Activated T-cell treated with anti-CD3 and anti-CD28 coated beads for 48 hours (primary cell): ENCODE measurements around the gene CNTNAP2.
"Not testable (repeated sequence)": the region's sequence is repeated elsewhere in the genome, so short reads cannot be mapped to it uniquely, and the experiment has no call there.

Source experiments
- DNase-seq: peaks from one replicate; pipeline ENCODE4 v3.0.0-alpha.2; 2020; ENCODE audit warnings: low read depth

CNTNAP2 gene

DNA sequence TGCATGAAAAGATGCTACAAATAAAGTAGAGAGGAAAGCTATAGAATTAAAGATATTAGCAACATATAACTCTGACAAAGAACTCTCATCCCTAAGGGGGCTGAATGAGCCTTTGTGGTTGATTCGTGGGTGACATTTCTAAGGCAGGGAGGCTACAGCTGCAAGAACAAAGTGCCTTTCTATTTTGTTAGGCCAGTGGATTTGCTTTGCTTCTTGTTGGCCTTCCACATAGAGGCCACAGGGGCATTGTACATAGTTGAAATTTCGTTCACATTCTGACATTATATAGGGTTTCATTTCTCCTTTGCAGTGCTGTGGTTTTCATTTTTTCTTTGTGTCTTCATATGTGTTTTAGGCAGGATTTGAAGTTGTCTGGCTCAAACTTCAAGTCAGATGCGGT, 1654.7 kb downstream of the CNTNAP2 start:
- DNase-seq, result no peak

DNA sequence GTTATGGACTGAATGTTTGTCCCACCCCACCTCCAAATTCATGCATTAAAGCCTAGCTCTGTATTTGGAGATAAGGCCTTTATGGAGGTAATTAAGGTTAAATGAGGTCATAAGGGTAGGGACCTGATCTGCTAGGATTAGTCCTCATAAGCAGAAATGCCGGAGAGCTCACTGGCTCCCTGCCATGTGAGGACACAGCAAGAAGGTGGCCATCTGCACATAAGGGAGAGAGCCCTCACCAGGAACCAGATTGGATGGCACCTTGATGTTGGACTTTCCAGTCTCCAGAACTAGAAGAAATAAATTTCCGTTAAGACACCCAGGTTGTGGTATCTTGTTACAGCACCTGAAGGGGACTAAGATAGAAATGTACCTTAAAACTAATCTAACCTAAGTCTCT, 1657.9 kb downstream of the CNTNAP2 start:
- DNase-seq, result no peak

DNA sequence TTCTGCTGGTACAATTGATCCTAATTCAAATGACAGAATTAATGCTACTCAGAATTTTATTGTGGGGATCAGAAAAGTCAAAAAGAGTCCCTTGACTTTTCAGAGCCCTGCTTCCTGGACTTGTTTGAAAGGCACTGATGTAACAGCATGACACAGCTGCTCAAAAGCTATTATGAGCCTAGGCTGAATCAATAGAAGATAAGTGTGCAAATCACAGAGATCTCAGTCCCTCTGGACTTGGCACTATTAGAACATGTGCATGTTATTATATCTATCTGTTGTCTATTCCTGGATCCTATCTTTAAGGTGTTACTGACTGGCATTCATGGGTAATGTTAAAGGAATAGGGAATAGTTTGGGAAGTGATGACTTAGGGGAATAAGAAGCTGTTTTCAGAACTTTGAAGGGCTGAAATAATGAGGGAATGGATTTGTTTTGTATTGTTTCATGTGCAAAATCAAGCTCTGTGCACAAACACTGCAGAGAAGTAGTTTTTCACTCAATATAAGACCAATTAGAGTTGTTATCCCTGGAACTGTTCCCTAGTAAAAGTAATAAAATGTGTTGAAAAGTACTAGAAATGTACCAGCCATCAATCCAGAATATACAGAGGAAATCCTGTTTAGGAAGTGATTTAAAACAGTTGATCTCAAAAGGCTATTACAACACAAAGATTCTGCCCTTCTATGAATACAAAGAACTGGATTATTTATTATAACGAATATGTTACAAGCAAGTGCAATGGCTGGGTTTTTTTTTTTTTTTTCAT, 1659.1 kb downstream of the CNTNAP2 start:
- DNase-seq, result no peak

DNA sequence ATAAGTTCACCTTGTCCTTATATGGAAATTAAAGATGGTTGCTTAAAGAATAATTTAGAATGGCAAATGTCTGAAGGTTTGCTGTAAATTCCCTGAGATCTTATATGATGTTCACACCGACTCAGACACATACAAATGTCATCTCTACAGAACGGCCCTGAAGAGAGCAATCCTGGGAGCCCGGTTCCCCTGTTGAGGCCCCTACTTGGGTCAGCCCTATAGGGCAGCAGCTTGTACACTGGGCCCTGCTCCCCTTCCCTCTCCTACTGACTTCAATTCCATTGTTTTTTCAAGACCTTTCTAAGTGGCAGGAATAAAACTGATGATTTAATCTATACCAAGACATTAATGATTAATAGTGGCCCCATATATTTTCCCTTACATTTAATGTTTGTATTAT, 1660.7 kb downstream of the CNTNAP2 start:
- no peak for DNase-seq

DNA sequence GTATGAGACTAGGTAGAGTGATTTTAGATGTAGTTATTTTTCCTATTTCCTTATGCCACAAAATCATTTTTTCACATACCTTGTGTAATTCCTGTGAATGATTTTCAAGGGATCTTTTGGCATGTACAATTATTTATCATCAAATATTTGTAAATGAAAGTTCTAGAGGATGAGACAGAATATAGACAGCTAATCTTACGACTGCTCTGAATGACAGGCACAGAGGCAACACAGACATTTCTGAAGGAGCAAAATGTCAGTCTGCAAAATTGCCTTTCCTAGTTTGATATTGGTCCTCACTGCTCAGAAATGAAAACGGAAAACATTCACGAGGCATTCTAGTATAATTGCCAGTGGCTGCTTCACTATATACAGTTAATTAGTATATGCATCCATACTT, 1663.3 kb downstream of the CNTNAP2 start:
- no peak for DNase-seq

DNA sequence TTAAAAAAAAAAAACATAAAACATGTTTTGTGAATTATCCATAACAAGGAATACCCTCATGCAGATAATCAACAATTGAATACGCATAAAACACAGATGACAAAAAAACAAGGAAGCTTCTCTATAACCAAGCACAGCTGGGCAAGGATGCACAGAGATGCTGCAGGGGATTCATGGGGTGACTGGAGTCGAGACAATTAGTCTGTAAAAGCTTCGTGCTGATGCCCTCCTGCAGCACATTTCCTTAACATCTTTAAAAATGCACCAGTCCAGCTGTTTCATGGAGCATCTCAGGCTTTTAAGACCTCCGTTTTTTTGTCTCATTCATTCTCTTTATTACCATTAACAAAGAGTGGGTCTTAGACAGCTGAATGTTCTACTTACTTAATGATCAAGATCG, 1680.0 kb downstream of the CNTNAP2 start:
- DNase-seq, result no peak

DNA sequence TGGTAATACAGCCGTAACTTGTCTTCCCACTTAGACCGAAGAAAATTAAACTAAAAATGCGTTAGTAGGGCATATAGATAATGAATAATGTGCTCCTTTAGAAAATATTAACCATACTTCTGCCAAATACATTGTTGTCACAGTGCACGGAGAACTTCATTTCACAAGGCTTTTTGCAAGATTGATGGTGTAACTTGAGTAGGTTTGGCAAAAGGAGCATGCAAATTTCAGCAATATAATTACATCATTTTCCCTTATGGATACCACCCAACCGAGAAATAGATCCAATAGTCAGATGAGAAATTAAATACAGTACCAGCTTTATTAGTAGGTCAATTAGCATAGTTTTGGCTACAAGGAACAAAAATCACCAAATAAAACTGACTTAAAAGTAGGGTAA, 1681.4 kb downstream of the CNTNAP2 start:
- DNase-seq, result no peak

DNA sequence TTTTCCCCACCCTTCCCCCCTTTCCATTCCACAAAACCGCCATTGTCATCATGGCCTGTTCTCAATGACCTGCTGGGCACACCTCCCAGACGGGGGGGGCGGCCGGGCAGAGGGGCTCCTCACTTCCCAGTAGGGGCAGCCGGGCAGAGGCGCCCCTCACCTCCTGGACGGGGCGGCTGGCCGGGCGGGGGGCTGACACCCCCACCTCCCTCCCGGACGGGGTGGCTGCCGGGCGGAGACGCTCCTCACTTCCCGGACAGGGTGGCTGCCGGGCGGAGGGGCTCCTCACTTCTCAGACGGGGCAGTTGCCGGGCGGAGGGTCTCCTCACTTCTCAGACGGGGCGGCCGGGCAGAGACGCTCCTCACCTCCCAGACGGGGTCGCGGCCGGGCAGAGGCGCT, 1685.2 kb downstream of the CNTNAP2 start:
- DNase-seq, result not testable (repeated sequence)

DNA sequence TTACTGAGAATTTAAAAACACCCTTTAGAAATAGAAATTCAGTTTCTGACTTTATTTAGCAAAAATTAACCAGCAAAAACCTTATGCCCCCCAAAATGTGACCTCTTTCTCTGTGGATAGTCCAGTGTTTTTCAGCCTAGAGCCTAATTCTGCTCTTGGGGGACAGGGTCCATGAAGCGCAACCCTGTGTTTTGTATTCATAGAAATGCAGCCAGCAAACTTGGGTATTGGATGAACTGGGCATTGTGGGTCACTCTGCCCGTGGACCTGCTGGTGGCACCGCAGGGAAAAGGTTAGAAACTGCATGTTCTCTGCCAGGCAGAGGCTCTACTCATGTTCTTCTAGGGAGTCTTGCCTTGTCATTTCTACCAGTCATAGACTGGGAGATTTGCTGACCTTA, 1686.5 kb downstream of the CNTNAP2 start:
- no peak for DNase-seq

DNA sequence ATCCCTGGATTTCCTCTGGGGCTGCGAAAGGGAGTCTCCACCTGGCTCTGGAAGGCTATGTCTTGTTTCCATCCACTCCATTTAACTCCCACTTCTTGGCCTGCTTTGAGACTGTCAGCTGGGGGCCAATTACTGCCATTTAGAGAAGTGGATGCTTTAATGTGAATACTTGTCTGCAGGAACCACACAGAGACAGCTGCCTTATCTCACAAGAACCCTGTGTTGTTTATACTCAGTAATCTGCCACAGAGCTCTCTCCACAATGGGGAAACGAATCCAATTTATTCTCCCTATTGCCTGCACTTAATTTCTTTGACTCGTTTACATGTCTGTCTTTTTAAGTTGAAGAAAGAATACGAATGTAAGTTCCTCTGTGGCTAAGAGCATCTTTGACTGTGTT, 1687.0 kb downstream of the CNTNAP2 start:
- DNase-seq, result no peak

DNA sequence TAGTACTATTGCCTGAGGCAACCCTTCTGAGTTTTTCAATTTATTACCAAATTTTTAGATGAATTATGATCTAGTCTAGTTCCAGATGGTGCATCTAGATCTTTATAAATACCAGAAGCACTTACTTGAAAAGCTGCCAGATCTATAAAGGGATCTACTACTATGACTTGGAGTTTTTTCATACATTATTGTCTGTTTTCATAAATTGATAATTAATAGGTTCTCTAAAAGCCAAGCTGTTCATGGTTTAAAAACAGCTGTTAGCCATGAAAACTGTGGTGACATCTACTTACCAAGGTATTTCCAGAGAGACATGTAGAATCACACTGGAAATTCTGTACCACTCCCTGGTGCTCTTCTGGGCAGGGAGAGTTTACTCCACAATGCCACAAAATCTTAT, 1687.4 kb downstream of the CNTNAP2 start:
- no peak for DNase-seq

DNA sequence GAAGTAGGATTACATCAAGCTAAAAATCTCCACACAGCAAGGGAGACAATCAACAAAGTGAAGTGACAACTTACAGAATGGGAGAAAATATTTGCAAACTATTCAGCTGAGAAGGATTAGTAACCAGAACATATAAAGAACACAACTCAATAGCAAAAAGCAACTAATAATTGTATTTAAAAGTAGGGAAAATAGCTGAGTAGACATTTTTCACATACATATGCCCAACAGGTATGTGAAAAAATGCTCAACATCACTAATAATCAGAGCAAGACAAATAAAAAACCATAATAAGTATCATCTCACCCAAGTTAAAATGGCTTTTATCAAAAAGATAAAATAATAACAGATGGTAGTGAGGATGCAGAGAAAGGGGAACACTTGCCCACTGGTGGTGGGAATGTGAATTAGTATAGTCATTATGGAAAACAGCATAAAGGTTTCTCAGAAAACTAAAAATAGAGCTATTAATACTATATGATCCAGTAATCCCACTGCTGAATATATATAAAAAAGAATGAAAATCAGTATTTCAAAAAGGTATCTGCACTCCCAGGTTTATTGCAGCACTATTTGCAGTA, 1689.5 kb downstream of the CNTNAP2 start:
- no peak for DNase-seq

DNA sequence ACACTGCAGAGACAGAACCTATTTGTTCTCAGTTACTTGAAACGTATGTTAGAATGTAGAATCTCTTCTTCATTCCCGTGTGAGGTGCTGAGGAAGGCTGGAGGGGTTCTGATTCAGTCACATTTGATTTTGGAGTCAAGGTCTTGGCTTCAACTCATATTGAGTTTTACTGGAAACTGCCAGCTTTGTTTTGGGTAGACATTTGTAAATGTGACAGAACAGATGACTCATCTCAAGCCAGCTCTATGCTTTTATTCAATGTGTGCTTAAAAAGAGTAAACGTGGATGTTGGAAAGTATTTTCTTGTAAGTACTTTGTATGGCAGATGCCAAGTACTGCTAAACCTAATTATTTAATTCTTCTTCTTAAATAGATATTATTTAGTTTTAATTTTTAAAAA, 1693.2 kb downstream of the CNTNAP2 start:
- DNase-seq, result no peak

DNA sequence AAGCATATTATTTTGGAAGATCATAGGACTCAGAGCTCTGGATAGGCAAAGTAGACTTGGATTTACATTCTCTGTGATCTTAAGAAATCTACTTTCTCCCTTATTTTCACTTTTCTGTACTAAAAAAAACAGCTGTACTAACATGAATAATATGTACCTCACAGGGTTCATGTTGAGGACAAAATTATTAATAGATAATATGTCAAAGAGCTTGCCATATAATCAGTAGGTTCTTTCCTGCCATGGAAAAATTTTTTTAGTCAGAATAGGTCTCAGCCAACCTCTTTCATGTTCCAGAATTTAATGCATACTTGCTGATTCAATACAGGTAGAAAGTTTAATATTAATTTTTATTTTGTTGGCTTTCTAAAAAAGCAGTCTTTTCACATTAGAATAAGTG, 1693.7 kb downstream of the CNTNAP2 start:
- DNase-seq, result no peak

DNA sequence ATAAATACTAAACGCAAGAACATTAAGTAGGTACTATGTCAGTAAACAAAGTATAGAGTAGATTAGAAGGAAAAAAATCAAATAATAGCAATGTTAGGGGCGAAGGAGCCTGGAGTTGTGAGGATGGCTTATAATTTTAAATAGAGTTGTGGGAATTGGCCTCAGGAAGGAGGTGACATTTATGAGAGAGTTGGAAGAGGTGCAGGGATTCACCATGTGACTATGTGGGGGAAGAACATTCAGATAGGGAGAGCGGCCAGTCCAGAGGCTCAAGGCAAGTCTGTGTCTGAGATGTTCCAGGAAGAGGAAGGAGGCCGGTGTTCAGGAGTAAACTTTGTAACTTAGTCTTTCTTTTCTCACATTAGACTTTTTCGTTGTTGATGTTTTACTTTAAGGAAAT, 1695.3 kb downstream of the CNTNAP2 start:
- no peak for DNase-seq

DNA sequence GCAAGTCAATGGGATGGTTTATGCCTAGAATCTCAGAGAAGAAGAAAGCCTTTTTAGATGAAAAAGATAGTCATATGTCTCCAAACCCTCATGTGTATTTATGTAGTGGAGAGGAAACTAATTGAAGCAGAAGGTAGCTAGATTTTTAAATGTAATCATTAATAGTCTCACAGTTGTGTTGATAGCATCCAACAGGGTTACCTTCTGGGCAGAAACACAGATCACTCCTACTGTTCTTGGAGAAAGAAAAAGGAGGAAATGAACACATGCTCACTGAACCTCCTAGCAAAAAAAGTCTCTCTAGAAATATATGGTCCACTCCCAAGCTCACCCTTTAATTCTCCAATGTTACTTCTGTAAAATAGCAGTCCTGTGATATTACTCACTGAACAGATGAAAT, 1696.7 kb downstream of the CNTNAP2 start:
- no peak for DNase-seq

DNA sequence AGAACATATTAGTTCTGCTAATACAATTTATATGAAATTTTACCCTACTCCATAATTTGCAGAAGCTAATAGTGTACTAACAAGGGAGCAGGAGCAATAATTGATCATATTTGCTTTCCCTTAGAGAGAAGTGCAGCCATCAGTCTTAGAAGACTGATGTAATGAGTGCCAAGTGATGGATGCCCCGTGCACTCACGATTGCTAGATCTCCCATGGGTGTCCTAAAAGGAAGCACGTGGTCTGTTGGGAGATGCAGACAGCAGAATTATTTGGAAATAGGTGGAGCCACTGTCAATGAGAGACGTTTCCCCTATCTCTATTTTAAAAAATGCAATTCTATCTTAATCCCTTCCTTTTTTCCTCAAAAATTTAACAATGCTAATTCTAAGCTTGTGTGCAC, 1701.7 kb downstream of the CNTNAP2 start:
- DNase-seq, result no peak

DNA sequence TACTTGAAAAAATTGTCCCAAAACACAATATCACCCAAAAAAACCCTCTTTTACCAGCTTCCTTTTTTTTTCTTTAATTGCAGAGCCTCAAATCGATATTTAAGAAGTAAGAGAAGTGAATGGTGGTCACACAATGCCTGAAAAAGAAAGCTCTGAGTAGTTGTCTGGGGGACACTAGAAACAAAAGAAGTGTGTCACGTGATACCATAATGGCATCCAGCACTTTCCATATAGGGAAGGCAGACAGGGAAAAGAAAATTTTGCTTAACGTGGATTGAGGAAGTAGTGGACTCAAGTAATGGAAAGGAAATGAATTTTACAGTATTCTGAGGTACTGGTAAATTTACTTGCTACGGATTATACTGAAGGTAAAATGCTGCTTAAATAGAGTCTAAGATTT, 1708.1 kb downstream of the CNTNAP2 start:
- no peak for DNase-seq

DNA sequence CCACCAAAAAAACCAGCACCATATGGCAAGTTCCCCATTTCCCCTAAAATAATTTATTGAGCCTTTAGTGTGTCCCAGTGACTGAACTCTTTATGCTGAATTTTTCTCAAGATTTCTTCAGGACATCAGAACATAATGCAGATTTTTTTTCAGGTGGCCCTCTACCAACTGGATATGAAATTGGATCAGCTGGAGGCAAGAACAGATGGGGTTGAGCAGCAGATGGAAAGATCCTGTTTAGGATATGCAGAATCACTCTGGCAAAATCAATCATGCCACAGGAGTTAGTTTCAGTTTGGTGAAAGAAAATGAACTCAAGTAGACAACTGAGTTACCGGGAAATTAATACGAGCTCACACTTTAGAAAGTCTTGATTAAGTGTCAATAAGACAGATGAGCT, 1712.4 kb downstream of the CNTNAP2 start:
- DNase-seq, result no peak

DNA sequence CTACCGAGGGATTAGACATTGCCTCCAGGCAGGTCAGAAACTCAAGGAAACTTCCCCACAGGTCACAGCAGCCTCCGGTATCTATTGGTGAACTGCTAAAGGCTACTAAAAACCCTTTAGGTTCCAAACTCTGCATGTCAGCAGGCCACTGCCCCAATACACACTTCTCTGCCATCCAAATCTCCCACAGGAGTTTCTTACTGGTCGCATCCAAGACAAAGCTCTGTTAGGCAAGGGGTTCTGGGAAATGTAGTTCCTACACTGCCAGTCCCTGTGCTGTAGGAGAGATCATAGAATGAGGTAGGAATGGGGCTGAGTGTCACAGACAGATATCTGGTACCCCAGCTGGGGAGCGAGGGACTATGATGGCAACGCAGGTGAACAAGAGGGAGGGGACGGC, 1717.0 kb downstream of the CNTNAP2 start:
- DNase-seq, result no peak

DNA sequence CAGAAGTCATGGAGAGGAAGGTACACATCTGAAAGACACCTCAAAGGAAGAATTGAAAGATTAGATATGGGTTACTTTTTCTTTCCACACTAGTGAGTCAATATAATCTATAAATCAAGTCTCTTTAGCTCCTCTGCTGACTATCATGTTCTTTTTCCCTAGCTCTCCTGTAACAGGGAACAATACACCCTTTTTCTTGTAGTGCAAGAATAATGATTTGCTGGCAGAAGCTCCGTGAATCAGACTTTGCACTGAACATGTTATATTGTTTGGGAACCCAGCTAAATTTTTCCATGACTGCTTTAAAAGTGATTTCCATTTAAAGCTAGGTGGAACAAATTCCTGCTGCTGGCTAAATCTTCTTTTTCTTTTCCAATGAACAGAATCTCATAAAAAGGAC, 1717.4 kb downstream of the CNTNAP2 start:
- DNase-seq, result no peak

DNA sequence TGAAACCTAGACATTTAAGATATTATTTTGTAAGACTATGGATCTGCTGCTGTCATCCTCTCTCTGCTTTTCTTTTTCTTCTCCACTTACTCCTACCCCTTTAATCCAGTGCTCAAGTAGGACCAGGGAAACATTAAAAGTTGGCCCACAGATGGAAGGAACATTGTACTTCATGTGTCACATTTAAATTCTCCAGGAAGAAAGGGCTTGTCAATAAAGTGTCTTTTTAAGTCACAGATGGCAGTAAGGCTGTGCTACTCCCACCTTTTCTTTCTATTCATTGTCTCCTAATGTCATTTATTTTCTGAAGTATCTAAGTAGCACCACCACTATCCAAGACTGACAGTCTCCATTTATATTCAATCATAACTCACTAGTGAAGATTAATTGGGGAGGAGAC, 1736.2 kb downstream of the CNTNAP2 start:
- DNase-seq, result no peak

DNA sequence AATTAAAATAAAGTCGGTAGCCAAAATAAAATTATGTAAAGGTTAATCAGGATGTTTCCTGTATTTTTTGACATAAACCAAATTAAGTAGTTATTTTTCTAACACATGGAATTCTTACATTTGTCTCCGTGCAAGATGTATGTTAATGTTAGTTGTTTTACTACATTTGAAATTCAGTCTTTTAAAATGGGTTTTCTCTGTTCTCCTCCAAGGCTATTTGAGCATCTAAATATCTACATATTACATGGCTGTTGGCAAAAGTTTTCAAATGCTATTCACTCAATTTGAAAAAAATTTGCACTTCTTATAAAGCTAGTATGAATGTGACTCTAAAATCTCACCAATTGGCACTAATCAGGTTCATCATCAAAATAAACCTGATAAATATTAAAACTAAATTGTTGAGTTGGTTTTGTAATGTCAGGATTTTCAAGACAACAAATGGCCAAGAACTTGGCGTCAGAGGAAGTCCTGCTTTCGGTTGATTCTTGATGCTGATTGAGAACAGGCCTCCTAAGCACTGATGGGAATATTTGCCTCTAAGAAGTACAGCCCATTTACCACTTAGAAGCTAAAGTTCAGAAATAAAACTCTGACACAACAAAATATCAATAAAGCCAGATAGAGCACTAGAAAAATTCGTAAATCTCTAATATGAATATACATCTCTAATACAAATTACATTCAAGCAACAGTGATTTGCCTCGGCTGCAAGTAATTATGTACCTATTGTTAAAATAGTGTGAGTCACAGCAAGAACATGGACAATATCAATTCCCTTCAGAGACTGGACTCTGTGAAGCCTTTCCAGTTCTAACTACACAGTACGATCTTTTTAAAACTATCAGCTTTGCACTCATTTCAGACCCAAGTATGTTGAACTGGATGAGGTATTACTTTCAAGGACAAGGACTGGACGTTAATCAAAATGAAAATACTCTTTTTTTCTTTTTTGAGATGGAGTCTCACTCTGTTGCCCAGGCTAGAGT, 1740.8 kb downstream of the CNTNAP2 start:
- DNase-seq, result no peak
